RCC 7860 (cell line): Measurements from ENCODE around the gene SYT1.
"Not testable (repeated sequence)": the region's sequence is repeated elsewhere in the genome, so short reads cannot be mapped to it uniquely, and the experiment has no call there.

Experiments used
- DNase-seq: peaks from one replicate; pipeline ENCODE4 v3.0.0-alpha.2; 2015; ENCODE audit warnings: low spot score
- FAIRE-seq: peaks from 2 replicates; lab custom pipeline; 2012; peaks lifted over from hg19 to GRCh38; lab: Jason Lieb, UNC

The SYT1 gene

DNA sequence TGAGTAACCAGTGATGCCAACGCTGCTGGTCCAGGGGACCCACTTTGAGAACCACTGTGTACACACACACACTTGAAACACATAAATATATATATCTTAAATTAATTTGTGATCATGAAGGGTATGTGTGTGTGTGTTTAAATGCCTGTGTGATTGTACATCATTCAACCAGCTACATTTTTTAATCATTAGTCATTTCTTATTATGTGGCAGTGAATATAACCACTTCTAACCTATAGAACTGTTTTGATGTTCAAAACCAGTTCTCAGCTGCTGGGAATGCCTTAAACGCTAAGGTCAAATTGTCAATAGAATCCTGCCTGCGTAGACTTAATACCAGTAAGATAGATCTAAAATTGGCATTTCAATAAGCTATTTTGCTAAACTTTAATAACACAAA, 330.0 kb downstream of the SYT1 start:
- DNase-seq (no peak), FAIRE-seq (no peak)

DNA sequence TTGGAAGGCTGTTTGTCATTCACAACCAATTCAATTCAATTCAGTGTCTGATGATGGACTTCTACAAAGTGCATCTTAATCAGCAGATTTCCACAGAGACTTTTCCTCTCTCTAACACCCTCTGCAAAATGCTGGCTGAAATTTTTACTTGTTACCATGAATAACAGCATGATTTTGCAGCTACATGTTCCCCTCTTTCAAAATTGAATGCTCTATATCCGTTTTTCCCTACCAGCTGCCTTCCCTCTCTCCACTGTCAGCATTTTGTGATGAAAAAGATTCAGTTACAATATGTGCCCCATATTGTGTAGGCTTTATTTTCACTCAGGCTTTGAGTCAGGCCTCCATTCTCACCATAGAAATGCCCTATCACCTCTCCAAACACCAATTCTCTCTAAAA, 334.6 kb downstream of the SYT1 start:
- no peak for FAIRE-seq
- no peak for DNase-seq

DNA sequence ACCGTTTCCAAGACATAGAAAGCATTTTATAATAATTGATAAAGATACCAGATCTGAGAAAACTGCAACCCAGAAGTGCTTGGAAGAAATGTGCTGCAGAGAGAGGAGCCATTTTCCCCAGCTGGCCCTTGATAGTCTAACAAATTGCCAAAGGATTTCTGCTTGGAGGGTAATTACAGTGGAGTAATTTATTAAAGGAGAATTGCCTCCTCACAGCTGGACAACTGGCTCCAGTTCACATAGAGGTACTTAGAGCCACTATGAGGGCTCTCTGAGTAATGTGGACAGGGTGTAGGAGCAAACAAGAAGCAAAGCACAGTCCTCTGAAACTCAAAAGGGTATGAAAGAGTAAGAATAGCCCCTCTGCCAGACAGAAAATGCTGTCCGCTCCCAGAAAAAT, 335.6 kb downstream of the SYT1 start:
- FAIRE-seq (no peak), DNase-seq (no peak)

GRCh38 chr12:79203058-79203647, 338.6 kb downstream of the SYT1 start:
- DNase-seq (no peak), FAIRE-seq (no peak)

- FAIRE-seq, result no peak
- DNase-seq, result no peak
Measured at GRCh38 chr12:79206871-79207270, 342.3 kb downstream of the SYT1 start.

GRCh38 chr12:79210403-79210802, 345.8 kb downstream of the SYT1 start:
- not testable (repeated sequence) for FAIRE-seq

DNA sequence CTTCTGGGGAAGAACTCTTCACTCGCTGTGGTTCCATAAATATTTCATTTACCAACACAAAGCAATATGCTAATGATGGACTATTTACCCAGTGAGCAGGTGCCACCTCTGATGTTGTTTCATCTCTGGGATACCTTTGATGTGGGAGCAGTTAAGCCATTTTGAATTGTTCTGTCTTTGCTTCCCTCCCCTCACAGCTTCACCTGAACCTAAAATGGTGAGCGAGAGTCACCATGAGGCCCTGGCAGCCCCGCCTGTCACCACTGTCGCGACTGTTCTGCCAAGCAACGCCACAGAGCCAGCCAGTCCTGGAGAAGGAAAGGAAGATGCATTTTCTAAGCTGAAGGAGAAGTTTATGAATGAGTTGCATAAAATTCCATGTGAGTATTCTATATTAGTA, 352.7 kb downstream of the SYT1 start:
- FAIRE-seq (no peak), DNase-seq (no peak)

More at GRCh38 chr12:79210403-79210802, 345.8 kb downstream of the SYT1 start:
- DNase-seq, result not testable (repeated sequence)

GRCh38 chr12:79223210-79223609, 358.6 kb downstream of the SYT1 start:
- DNase-seq (no peak), FAIRE-seq (no peak)

GRCh38 chr12:79223761-79224160, 359.2 kb downstream of the SYT1 start:
- FAIRE-seq (no peak), DNase-seq (no peak)

DNA sequence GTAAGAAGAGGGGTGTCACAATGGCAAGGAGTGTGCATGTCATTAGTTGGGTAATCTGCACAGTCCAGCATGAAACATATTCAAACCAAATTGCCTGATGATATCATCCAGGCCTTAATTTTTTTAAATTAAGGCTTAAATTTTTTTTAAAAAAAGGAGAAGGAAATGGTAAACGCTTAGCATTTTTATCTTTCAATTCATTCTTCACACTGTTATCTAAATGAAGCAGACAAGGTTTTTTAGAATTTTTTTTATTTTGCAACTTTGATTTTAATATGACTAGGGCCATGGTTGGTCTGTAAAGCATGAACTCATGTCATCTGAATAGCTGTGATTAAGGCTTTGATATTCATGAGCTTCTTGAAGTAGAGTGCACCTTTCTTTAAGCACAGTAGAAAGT, 362.5 kb downstream of the SYT1 start:
- DNase-seq (no peak), FAIRE-seq (no peak)

- DNase-seq (no peak), FAIRE-seq (no peak)
Measured at GRCh38 chr12:79227646-79228045, 363.1 kb downstream of the SYT1 start.

DNA sequence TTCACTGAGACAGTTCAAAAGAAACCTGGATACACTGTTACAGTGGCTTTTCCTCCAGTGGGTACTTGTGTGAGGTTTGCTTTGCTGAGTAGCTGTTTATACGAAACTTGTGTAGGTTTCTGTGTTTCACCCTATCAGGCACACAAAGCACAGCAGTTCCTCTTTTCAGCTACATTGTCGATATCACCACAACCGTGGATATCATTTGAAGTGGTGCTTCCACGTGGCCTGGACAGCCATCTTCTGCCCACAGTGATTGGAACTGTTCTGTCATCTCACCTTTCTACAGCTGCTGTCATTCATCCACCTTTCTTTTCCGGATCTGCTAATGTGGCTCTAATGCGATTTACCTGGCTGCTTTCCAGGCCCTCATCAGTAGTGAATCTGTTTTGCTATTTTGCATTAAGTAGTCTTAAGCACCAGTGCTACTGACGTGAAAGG, 368.8 kb downstream of the SYT1 start:
- no peak for FAIRE-seq

GRCh38 chr12:79236920-79237319, 372.3 kb downstream of the SYT1 start:
- FAIRE-seq, result no peak
- no peak for DNase-seq

More for the DNA sequence above, 368.8 kb downstream of the SYT1 start:
- no peak for DNase-seq

DNA sequence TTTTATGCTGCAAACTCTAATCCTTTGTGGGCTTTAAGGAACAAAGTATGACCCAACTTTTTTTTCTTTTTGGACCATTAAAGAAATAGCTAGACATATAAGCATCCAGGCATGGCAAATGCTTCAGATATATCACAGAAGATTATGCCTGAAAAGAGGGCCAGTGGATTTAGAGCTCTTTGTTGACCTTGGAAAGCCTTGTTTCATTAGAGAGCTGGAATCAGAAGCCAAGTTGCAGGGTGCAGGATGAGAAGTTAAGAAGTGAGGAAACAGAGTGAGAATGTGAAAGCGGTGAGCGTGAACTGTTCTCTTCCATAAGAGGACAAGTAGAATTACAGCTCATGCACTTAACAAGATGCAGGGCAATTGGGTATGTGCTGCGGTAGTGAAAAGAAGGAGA, 373.7 kb downstream of the SYT1 start:
- DNase-seq, result no peak
- FAIRE-seq, result no peak

DNA sequence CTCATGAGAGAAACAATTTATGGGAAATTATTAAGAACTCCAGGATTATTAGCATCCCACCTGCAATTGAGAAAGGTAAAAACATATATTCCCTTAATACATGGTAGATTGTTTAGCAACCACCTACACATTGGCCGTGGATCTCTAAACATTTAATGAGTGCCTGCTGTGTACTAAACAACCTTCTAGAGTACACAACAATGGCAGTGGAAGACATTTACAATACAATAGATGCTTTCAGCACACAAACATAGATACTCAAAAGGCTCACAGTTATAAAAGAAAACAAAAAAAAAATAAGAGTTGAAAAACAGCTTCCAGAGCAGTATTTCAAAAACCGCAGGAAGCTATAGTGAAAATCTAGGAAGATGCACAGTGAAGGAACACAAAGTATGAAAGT, 382.9 kb downstream of the SYT1 start:
- no peak for DNase-seq
- FAIRE-seq, result no peak

DNA sequence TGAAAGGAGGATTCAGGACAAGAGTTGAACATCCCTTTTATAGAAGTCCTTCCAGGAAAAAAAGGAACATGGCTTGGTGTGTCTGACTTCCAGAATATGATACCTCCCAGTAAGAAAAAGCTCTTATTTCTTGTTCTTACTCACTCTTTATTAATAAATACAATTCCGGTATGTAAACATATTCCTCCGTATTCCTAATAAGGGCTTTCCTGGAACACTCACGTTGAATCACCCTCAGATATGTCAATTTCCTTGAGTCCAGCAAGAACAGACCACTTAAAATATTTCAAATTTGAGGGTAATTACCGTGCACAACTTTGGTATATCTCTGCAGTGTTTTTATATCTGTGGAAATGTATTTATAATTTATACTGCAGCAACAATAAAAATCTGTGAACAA, 385.6 kb downstream of the SYT1 start:
- no peak for DNase-seq
- FAIRE-seq, result no peak

- DNase-seq (no peak), FAIRE-seq (no peak)
Measured at GRCh38 chr12:79250960-79251755, 386.6 kb downstream of the SYT1 start.

DNA sequence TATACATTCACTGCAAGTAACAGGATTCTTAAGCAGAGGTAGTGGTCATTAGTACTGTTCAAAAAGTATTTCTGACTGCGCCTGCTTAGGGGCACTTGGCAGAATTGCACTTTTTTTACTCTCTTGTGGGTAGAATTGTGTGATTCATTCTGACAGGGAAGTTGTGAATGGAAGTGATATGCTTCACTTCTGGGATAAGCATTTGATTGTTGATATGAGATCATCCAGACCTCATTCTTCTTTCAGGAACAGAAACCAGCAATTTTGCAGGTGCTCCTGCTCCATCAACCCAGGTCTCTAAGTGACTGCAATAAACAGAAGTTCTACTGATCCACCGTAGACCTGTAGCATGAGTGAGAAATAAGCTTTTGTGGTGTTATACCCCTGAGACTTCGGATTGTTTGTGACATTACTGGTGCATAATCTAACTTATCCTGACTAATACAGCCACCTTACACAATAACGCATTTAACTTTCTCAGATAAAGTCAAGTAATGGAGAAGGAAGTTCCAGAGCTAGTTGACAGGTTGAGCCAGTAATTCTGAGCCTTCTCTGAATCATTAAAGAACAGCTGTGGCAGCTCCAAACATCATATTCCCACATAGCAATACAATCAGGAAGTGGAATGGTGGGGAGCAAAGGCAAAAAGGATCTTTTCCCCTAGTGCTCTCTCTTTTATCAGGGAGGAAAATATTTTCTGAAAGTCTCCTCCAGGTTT, 387.9 kb downstream of the SYT1 start:
- DNase-seq, result no peak
- FAIRE-seq, result no peak

GRCh38 chr12:79255288-79255687, 390.7 kb downstream of the SYT1 start:
- FAIRE-seq, result no peak
- DNase-seq, result no peak

GRCh38 chr12:79260923-79261322, 396.3 kb downstream of the SYT1 start:
- no peak for FAIRE-seq
- DNase-seq, result no peak

DNA sequence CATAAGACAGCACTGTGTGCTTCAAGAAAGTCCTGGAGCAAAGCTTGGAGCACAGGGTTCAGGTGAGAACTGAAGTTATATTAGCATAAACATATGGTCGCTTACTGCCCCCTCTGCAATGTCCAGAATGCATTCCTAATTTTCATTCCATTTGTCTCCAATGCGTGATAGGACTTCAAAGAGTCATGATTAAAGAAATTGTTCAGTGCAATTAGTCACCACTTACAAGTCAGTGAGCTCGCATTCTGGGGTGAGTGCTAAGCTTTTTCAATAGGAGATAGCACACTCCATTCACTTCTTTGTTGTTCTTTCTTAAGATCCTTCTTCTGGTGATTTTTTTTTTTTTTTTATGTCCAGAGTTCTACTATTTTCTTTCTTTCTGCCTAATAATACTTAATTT, 398.4 kb downstream of the SYT1 start:
- no peak for FAIRE-seq
- DNase-seq, result no peak
